Panc1 (cell line): Measurements from ENCODE around the gene SEC63. TPM values are rescaled to one million over a fixed set of nuclear protein-coding genes. Genes with fewer than 3 reads are reported as not detected.

Experiments used
- ATAC-seq: fragments of 200-7000 bp; cut with Tn5 transposase; 2 replicates; pipeline ENCODE4 v1.9.1; 2020; ENCODE audit warnings: mild to moderate bottlenecking, moderate library complexity
- BruUV-seq: library from RNA; stranded (reverse); fragments of 400-500 nt; replicated peaks from 2 replicates; lab custom pipeline; 2021; lab: Mats Ljungman, UMichigan
- CTCF ChIA-PET: fragments of 300-600 bp; sonication (Branson Sonifier 250); formaldehyde crosslinking; loops from one replicate; lab custom pipeline; 2022; ENCODE audit warnings: antibody characterized with exemption; lab: Charles Lee
- POLR2A ChIA-PET: fragments of 300-600 bp; sonication (Branson Sonifier 250); formaldehyde crosslinking; loops from one replicate; lab custom pipeline; 2022; ENCODE audit warnings: antibody characterized with exemption; lab: Charles Lee
- DNase-seq: peaks from one replicate; pipeline ENCODE4 v3.0.0-alpha.2; 2010; ENCODE audit warnings: low read depth, low spot score
- H3K27ac ChIP-seq: 2 replicates; pipeline ENCODE4 v1.5.1; 2011; ENCODE audit warnings: mild to moderate bottlenecking, low read length, inconsistent platforms
- H3K27me3 ChIP-seq: fragments of 200-500 bp; sonication (Bioruptor generic); 2 replicates; pipeline ENCODE4 v1.6.0; 2014; ENCODE audit warnings: low read length, inconsistent platforms; ENCODE audit not compliant: control insufficient read depth, insufficient read depth
- H3K36me3 ChIP-seq: fragments of 200-500 bp; sonication (Bioruptor generic); 2 replicates; pipeline ENCODE4 v1.5.1; 2014; ENCODE audit warnings: inconsistent platforms, mild to moderate bottlenecking, low read length, moderate library complexity; ENCODE audit not compliant: control insufficient read depth, insufficient read depth
- H3K4me1 ChIP-seq: 2 replicates; pipeline ENCODE4 v1.5.1; 2011; ENCODE audit warnings: inconsistent platforms, mild to moderate bottlenecking, low read length, moderate library complexity; ENCODE audit not compliant: control insufficient read depth, insufficient read depth
- H3K4me3 ChIP-seq, 2 experiments: 2 replicates each; pipeline ENCODE4 v1.5.1; 2011 to 2012; ENCODE audit warnings: low read depth in 2 of 2, low read length in 2 of 2, mild to moderate bottlenecking in 2 of 2, inconsistent platforms in 1 of 2, moderate library complexity in 1 of 2
- H3K9me3 ChIP-seq: fragments of 200-500 bp; sonication (Bioruptor generic); 2 replicates; pipeline ENCODE4 v1.5.1; 2014; ENCODE audit warnings: low read depth, mild to moderate bottlenecking, inconsistent platforms, low read length, moderate library complexity; ENCODE audit not compliant: control insufficient read depth, insufficient read depth
- CTCF ChIP-seq: fragments of 450-650 bp; IDR thresholded peaks from 2 replicates; pipeline ENCODE4 v1.5.1; 2017; ENCODE audit warnings: mild to moderate bottlenecking
- POLR2AphosphoS5 ChIP-seq: IDR thresholded peaks from 2 replicates; pipeline ENCODE4 v1.6.1; 2012; ENCODE audit warnings: mild to moderate bottlenecking, low read depth, low read length, moderate library complexity
- REST ChIP-seq, 2 experiments: IDR thresholded peaks; 2 replicates each; pipeline ENCODE4 v1.6.1; 2011 to 2012; ENCODE audit warnings: low read depth in 2 of 2, control low read depth in 1 of 2, low read length in 1 of 2, mild to moderate bottlenecking in 1 of 2, moderate library complexity in 1 of 2; ENCODE audit not compliant: insufficient read depth in 1 of 2
- SIN3A ChIP-seq: IDR thresholded peaks from 2 replicates; pipeline ENCODE4 v1.6.1; 2012; ENCODE audit warnings: low read depth, mild to moderate bottlenecking, low read length, moderate library complexity, borderline replicate concordance; ENCODE audit not compliant: insufficient read depth
- TCF7L2 ChIP-seq: IDR thresholded peaks from 2 replicates; pipeline ENCODE4 v1.6.1; 2011; ENCODE audit warnings: mild to moderate bottlenecking, low read depth, low read length, inconsistent platforms
- in situ Hi-C: cut with HindIII; loops from 2 replicates; pipeline ENCODE4 v1.10.0; 2016; ENCODE audit warnings: low sequenced_read_pairs, low pct_unique_long_range_greater_than_20kb
- intact Hi-C: fragments of 100-400 bp; cut with micrococcal nuclease; formaldehyde crosslinking; loops from one replicate; pipeline ENCODE4 v1.10.0; 2022; ENCODE audit not compliant: unreplicated experiment
- total RNA-seq: library from RNA; stranded (reverse); gene quantifications from one replicate; pipeline ENCODE4 v1.2.1, GENCODE V29; 2021; ENCODE audit not compliant: unreplicated experiment

The SEC63 gene
- total RNA-seq, 1 experiment from 2014 or later, result 172 TPM

GRCh38 chr6:107843400-107843799 lies 114.6 kb downstream of the SEC63 start:
- Histone ChIP-seq H3K27me3 (no peaks in the 10 kb centered on the region), H3K4me3 (no peak overlapping the region), H3K9me3 (no peaks in the 10 kb centered on the region), H3K36me3 (no peaks in the 10 kb centered on the region), H3K4me1 (no peaks in the 10 kb centered on the region), H3K27ac (no peak overlapping the region)
- CTCF ChIA-PET, result no interaction called here
- ATAC-seq, result no peak
- POLR2A ChIA-PET, result no interaction called here
- intact Hi-C loops, result no loop called here
- BruUV-seq, result no TSS peak
- no peak for DNase-seq
- no peak for TF ChIP-seq TCF7L2
- TF ChIP-seq CTCF, result no peak
- no peak for TF ChIP-seq SIN3A
- no peak for TF ChIP-seq REST (IDR thresholded peaks at IDR 0.05; ENCODE audit: insufficient read depth in 1 of 2, low read depth in 2 of 2, low read length in 1 of 2)
- no peak for TF ChIP-seq POLR2AphosphoS5
- in situ Hi-C loops, result no loop called here

GRCh38 chr6:107841275-107841670 lies 116.7 kb downstream of the SEC63 start:
- no peaks in the 10 kb centered on the region for H3K9me3 ChIP-seq
- no peak overlapping the region for H3K27ac ChIP-seq
- no peak for ATAC-seq
- no peak for TF ChIP-seq POLR2AphosphoS5
- TF ChIP-seq REST (IDR thresholded peaks at IDR 0.05; ENCODE audit: insufficient read depth in 1 of 2, low read depth in 2 of 2, low read length in 1 of 2), result no peak
- no peak for TF ChIP-seq SIN3A
- no peak for TF ChIP-seq CTCF
- TF ChIP-seq TCF7L2, result no peak
- H3K4me1 ChIP-seq, result no peaks in the 10 kb centered on the region
- H3K4me3 ChIP-seq, result no peak overlapping the region
- no TSS peak for BruUV-seq
- intact Hi-C loops, result no loop called here
- DNase-seq, result no peak
- in situ Hi-C loops, result no loop called here
- no peaks in the 10 kb centered on the region for H3K27me3 ChIP-seq
- ChIA-PET CTCF (interaction anchor here (0.6 to 1.1 kb wide), 2 partner anchors 382 to 1621 kb away, joined by 3 to 4 read pairs; partner anchors contain the start of gene PDSS2), POLR2A (no interaction called here)
- H3K36me3 ChIP-seq, result no peaks in the 10 kb centered on the region
